HepG2 (cell line): ENCODE results near the gene KCNIP4. TPM values are rescaled to one million over a fixed set of nuclear protein-coding genes. Genes with fewer than 3 reads are reported as not detected.
A peak's percentile ranks its signal among the peaks of the same experiment; 100 is the strongest.

ENCODE experiments used
- ELF3 ChIP-seq: IDR thresholded peaks from 2 replicates; pipeline ENCODE4 v1.6.1; 2016; ENCODE audit warnings: missing genetic modification reagents, missing compliant biosample characterization
- GABPB1 ChIP-seq: IDR thresholded peaks from 2 replicates; pipeline ENCODE4 v1.6.1; 2016; ENCODE audit warnings: mild to moderate bottlenecking, missing genetic modification reagents, moderate library complexity, missing compliant biosample characterization
- KMT2A ChIP-seq: sonication (generic); formaldehyde crosslinking; IDR thresholded peaks from 2 replicates; pipeline ENCODE4 v1.4.0; 2020; ENCODE audit warnings: missing genetic modification reagents
- NR0B2 ChIP-seq: sonication (generic); formaldehyde crosslinking; IDR thresholded peaks from 2 replicates; pipeline ENCODE4 v1.4.0; 2020; ENCODE audit warnings: mild to moderate bottlenecking, missing genetic modification reagents
- PHF8 ChIP-seq: sonication (generic); formaldehyde crosslinking; IDR thresholded peaks from 2 replicates; pipeline ENCODE4 v1.5.0; 2020; ENCODE audit warnings: missing genetic modification reagents
- PITX1 ChIP-seq: sonication (generic); formaldehyde crosslinking; IDR thresholded peaks from 2 replicates; pipeline ENCODE4 v1.5.1; 2020; ENCODE audit warnings: mild to moderate bottlenecking, missing genetic modification reagents
- POLR2A ChIP-seq, 2 experiments: IDR thresholded peaks; 2 replicates each; pipeline ENCODE4 v1.6.1; 2011; ENCODE audit warnings: low read depth in 2 of 2, low read length in 2 of 2, mild to moderate bottlenecking in 1 of 2, moderate library complexity in 1 of 2; ENCODE audit not compliant: insufficient read depth in 1 of 2
- RAD21 ChIP-seq: fragments of 450-650 bp; formaldehyde crosslinking; IDR thresholded peaks from 2 replicates; pipeline ENCODE4 v1.5.0; 2020; ENCODE audit warnings: mild to moderate bottlenecking
- REL ChIP-seq: sonication (generic); formaldehyde crosslinking; conservative IDR thresholded peaks from 2 replicates; pipeline ENCODE4 v1.8.0; 2022; ENCODE audit warnings: mild to moderate bottlenecking, missing genetic modification reagents, moderate library complexity
- RELA ChIP-seq: sonication (generic); formaldehyde crosslinking; IDR thresholded peaks from 2 replicates; pipeline ENCODE4 v1.4.0; 2020; ENCODE audit warnings: missing genetic modification reagents
- SAP130 ChIP-seq: IDR thresholded peaks from 2 replicates; pipeline ENCODE4 v1.6.1; 2016; ENCODE audit warnings: low read depth
- THYN1 ChIP-seq: sonication (generic); formaldehyde crosslinking; IDR thresholded peaks from 2 replicates; pipeline ENCODE4 v1.8.1; 2023; ENCODE audit warnings: low read depth, mild to moderate bottlenecking, moderate library complexity, missing genetic modification reagents, borderline replicate concordance
- TSC22D2 ChIP-seq: sonication (generic); formaldehyde crosslinking; IDR thresholded peaks from 2 replicates; pipeline ENCODE4 v1.5.1; 2020; ENCODE audit warnings: missing genetic modification reagents, mild to moderate bottlenecking, borderline replicate concordance
- ZFY ChIP-seq: sonication (generic); formaldehyde crosslinking; IDR thresholded peaks from 2 replicates; pipeline ENCODE4 v1.4.0; 2020; ENCODE audit warnings: missing genetic modification reagents
- ZNF12 ChIP-seq: sonication (generic); formaldehyde crosslinking; IDR thresholded peaks from 2 replicates; pipeline ENCODE4 v1.5.0; 2020; ENCODE audit warnings: missing genetic modification reagents
- ZNF230 ChIP-seq: sonication (generic); formaldehyde crosslinking; IDR thresholded peaks from 2 replicates; pipeline ENCODE4 v1.4.0; 2020; ENCODE audit warnings: mild to moderate bottlenecking, missing genetic modification reagents
- ZNF430 ChIP-seq: sonication (generic); formaldehyde crosslinking; IDR thresholded peaks from 2 replicates; pipeline ENCODE4 v1.9.0; 2021; ENCODE audit warnings: mild to moderate bottlenecking, missing genetic modification reagents
- ZNF546 ChIP-seq: sonication (generic); formaldehyde crosslinking; conservative IDR thresholded peaks from 2 replicates; pipeline ENCODE4 v1.8.1; 2023; ENCODE audit warnings: mild to moderate bottlenecking, missing genetic modification reagents
- ZNF547 ChIP-seq: sonication (generic); formaldehyde crosslinking; IDR thresholded peaks from 2 replicates; pipeline ENCODE4 v1.5.1; 2020; ENCODE audit warnings: mild to moderate bottlenecking, missing genetic modification reagents
- ZNF574 ChIP-seq: sonication (generic); formaldehyde crosslinking; IDR thresholded peaks from 2 replicates; pipeline ENCODE4 v1.4.0; 2020; ENCODE audit warnings: missing genetic modification reagents
- ZNF580 ChIP-seq: IDR thresholded peaks from 2 replicates; pipeline ENCODE4 v1.6.1; 2016; ENCODE audit warnings: low read depth, borderline replicate concordance
- ZNF761 ChIP-seq: sonication (generic); formaldehyde crosslinking; conservative IDR thresholded peaks from 2 replicates; pipeline ENCODE4 v1.4.0; 2020; ENCODE audit warnings: mild to moderate bottlenecking, missing genetic modification reagents
- ZNF781 ChIP-seq: sonication (generic); formaldehyde crosslinking; IDR thresholded peaks from 2 replicates; pipeline ENCODE4 v1.5.1; 2020; ENCODE audit warnings: borderline replicate concordance, mild to moderate bottlenecking, missing genetic modification reagents; ENCODE audit errors: not compliant biosample characterization
- polyA plus RNA-seq, 8 experiments: library from polyadenylated mRNA; depleted of rRNA in 3 of 8; stranded (reverse) in 7 of 8; unstranded in 1 of 8; fragments of >200 nt; fragmentation: Illumina TruSeq in 4 of 8; extraction: Trizol in 4 of 8; gene quantifications; 2 replicates each; pipeline versions ENCODE4 v1.2.1 to v1.2.3, GENCODE V29; 2011 to 2016; ENCODE audit warnings: low read depth in 4 of 8, missing spikeins in 1 of 8, mixed read lengths in 1 of 8; ENCODE audit not compliant: insufficient read depth in 1 of 8
- total RNA-seq, 5 experiments: library from RNA; depleted of rRNA; stranded (reverse); fragments of >200 nt; fragmentation: Illumina TruSeq; extraction: Trizol; gene quantifications; 2 replicates each; pipeline ENCODE4 v1.2.3, GENCODE V29; 2016; ENCODE audit warnings: low read depth in 1 of 5
- TF ChIP-seq, protein P1 (sequence below): IDR thresholded peaks from 2 replicates; pipeline ENCODE4 v1.6.1; 2012; ENCODE audit warnings: inconsistent platforms
- TF ChIP-seq, protein P2 (sequence below): sonication (generic); formaldehyde crosslinking; IDR thresholded peaks from 2 replicates; pipeline ENCODE4 v1.4.0; 2020; ENCODE audit warnings: mild to moderate bottlenecking, missing genetic modification reagents
- TF ChIP-seq, protein P3 (sequence below): IDR thresholded peaks from 2 replicates; pipeline ENCODE4 v1.6.1; 2016; ENCODE audit warnings: mild to moderate bottlenecking

The KCNIP4 gene
- total and polyA plus RNA-seq, 2 of the 13 experiments (the other 11 are each of a cell fraction or from before 2014, with no cell fraction given), result 0.09 TPM; not detected in 1

GRCh38 chr4:20700007-20700761 is 1248.4 kb downstream of the KCNIP4 start, which contains the start of gene PACRGL (continued):
- TF ChIP-seq PHF8 (CRISPR knock-in tag), result peak; percentile 94
- TF ChIP-seq ZNF781 (CRISPR knock-in tag), result peak; percentile 50
- peak; percentile 64 for TF ChIP-seq ZFY
- TF ChIP-seq, protein P1, sequence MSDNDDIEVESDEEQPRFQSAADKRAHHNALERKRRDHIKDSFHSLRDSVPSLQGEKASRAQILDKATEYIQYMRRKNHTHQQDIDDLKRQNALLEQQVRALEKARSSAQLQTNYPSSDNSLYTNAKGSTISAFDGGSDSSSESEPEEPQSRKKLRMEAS, result peak; percentile 98
- 0 out of 2 replicates have a peak, but pooled peaks have one; percentile 41 for TF ChIP-seq RELA (CRISPR knock-in tag)
- TF ChIP-seq ZNF12 (CRISPR knock-in tag), result no peak
- TF ChIP-seq SAP130 (CRISPR knock-in tag), result peak; percentile 98
- peak; percentile 64; the same call in 1 of the 2 replicates for TF ChIP-seq ZNF574 (CRISPR knock-in tag)
- TF ChIP-seq ELF3 (CRISPR knock-in tag), result peak; percentile 64
- TF ChIP-seq PITX1 (CRISPR knock-in tag), result peak; percentile 57; the same call in 1 of the 2 replicates
- peak; percentile 70; the same call in 1 of the 2 replicates for TF ChIP-seq ZNF580
- TF ChIP-seq ZNF430, result peak; percentile 39; the same call in 1 of the 2 replicates
- no peak for TF ChIP-seq TSC22D2 (CRISPR knock-in tag)
- TF ChIP-seq REL (CRISPR knock-in tag), result peak; percentile 62; the same call in 1 of the 2 replicates
- TF ChIP-seq ZNF761 (CRISPR knock-in tag), result 0 out of 2 replicates have a peak, but pooled peaks have one; percentile 69
- TF ChIP-seq ZNF547, result peak; percentile 70; the same call in 1 of the 2 replicates
- TF ChIP-seq RAD21 (CRISPR knock-in tag), result no peak
- TF ChIP-seq, protein P2, sequence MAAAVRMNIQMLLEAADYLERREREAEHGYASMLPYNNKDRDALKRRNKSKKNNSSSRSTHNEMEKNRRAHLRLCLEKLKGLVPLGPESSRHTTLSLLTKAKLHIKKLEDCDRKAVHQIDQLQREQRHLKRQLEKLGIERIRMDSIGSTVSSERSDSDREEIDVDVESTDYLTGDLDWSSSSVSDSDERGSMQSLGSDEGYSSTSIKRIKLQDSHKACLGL (CRISPR knock-in tag), result peak; percentile 87; the same call in 1 of the 2 replicates
- TF ChIP-seq GABPB1 (CRISPR knock-in tag), result peak; percentile 81
- TF ChIP-seq ZNF546 (CRISPR knock-in tag), result no peak
- TF ChIP-seq ZNF230, result peak; percentile 86
- 0 out of 2 replicates have a peak, but pooled peaks have one; percentile 72 for TF ChIP-seq KMT2A
- no peak for TF ChIP-seq THYN1 (CRISPR knock-in tag)
- TF ChIP-seq NR0B2, result peak; percentile 70; the same call in 1 of the 2 replicates
- TF ChIP-seq, protein P3, sequence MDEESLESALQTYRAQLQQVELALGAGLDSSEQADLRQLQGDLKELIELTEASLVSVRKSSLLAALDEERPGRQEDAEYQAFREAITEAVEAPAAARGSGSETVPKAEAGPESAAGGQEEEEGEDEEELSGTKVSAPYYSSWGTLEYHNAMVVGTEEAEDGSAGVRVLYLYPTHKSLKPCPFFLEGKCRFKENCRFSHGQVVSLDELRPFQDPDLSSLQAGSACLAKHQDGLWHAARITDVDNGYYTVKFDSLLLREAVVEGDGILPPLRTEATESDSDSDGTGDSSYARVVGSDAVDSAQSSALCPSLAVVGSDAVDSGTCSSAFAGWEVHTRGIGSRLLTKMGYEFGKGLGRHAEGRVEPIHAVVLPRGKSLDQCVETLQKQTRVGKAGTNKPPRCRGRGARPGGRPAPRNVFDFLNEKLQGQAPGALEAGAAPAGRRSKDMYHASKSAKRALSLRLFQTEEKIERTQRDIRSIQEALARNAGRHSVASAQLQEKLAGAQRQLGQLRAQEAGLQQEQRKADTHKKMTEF (CRISPR knock-in tag), result peak; percentile 77
- TF ChIP-seq POLR2A (IDR thresholded peaks at IDR 0.05; ENCODE audit: insufficient read depth in 1 of 2, low read depth in 2 of 2, low read length in 2 of 2), result peak; percentile 66 to 77
